GM21360 (cell line): ENCODE results near the gene PCED1B.
"Not testable (repeated sequence)": the region's sequence is repeated elsewhere in the genome, so short reads cannot be mapped to it uniquely, and the experiment has no call there.

Experiments
- ATAC-seq: cut with Tn5 transposase; IDR thresholded peaks from one replicate; pipeline ENCODE4 v1.9.1; 2021; ENCODE audit warnings: mild to moderate bottlenecking, moderate library complexity; ENCODE audit not compliant: unreplicated experiment

The PCED1B gene

DNA sequence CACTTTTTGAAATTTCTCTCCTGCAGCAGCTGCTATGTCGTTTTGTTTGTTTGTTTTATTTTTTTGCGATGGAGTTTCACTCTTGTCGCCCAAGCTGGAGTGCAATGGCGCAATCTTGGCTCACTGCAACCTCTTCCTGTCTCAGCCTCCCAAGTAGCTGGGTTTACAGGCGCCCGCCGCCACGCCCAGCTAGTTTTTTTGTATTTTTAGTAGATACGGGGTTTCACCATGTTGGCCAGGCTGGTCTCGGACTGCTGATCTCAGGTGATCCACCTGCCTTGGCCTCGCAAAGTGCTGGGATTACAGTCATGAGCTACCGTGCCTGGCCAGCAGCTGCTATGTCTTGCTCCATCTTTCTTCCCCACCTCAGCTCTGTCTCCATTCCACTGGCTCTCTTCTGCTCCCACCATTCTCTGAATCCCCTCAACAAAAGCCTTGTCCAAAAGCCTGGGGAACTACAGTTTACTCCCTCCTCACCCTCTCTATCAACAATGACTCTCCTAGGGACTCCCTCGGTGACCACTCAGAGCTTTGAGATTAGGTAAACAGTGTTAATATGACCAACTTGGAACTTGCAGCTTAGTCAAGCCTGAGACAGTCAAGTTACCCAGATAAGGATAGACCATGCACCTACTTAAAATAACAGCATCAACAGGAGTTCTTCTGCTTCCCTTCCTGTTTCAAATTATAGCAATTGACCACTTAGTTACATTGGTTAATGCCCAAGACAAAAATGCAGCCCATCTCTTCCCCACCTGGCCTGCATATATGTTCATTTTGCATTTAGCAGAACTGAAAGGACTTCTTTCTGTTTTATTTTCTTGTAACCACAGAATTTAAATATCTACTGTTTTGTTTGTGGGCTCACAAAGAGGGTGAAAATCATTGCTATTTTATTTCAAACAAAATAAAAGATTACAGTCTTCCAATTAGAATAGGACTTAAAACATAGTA is 189.4 kb downstream of the PCED1B start:
- ATAC-seq: peak; percentile 70

DNA sequence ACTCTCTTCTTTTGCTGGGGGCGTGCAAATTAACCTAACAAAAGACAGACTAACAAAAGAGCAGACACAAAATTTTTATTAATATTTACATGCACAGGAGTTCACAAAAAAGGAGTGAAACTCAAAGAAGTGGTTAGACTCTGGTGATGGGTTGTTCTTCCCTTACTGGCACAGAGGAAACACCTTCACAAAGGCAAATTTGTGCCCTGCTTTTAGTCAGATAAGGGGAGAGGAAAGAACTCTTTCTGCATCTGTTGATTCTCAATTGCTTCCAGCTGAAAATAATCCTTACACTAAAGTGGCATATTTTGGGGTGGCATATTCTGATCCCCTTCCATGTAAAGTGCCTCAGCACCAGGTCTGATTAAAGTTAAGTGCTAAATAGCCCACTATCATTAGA is 190.5 kb downstream of the PCED1B start:
- ATAC-seq: no peak

DNA sequence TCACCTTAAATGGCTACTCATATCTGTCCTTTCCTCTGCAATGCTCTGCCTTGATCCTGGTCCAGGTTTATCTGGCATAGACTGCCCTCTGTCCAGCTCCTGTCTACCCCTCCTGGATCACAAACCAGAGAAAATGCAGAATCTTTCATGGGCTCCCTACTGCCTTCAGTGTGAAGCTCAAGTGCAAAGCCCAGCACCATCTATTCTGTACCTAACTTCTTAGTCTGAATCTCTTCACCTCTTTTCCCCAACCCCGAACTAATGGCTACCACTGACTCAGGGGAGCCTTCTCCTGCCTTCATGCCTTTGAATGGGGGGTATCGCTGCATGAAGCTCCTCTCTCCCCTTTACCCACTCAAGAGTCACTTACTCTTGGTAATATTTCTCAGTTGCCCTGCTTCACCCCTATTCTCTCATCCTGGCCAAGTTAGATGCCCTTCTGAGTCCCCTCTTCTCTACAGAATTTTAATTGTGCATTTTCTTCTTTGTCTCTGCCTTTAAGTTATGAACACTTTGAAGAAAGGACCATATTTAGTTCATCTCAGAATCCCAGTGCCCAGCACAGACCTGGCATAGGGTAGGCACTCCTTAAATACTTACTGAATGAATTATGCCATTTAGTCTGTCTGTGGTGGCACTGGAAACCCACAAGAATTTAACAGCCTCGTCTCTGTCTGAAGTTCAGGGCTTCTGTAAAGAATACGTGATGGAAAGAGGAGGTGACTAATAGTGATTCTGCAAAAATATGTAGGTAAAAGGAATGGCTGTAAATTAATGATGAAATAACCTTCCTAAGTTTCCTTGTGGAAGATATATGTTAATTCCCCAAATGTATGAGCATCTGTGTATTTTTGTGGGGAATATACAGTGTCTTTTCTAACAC is 191.6 kb downstream of the PCED1B start:
- no peak for ATAC-seq

DNA sequence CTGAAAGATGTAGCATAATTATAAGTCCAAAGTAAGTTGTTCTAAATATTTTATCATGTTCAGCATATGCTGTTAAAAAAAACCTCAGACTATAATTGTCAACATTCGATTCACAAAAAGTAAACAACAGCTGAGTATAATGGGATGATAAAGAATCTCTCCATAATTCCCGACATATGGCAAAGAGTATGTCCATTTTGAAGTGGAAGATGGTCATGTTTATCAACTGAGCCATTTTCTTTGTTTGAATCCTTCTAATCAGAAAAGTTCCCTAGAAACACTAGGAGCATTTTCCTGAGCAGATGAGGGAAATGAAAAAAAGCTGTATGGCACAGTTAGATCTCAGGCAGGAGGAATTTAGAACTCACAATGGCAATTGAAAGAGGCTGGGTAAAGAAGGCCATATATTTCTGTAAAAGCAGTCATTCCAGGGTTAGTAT is 192.4 kb downstream of the PCED1B start:
- ATAC-seq: no peak

DNA sequence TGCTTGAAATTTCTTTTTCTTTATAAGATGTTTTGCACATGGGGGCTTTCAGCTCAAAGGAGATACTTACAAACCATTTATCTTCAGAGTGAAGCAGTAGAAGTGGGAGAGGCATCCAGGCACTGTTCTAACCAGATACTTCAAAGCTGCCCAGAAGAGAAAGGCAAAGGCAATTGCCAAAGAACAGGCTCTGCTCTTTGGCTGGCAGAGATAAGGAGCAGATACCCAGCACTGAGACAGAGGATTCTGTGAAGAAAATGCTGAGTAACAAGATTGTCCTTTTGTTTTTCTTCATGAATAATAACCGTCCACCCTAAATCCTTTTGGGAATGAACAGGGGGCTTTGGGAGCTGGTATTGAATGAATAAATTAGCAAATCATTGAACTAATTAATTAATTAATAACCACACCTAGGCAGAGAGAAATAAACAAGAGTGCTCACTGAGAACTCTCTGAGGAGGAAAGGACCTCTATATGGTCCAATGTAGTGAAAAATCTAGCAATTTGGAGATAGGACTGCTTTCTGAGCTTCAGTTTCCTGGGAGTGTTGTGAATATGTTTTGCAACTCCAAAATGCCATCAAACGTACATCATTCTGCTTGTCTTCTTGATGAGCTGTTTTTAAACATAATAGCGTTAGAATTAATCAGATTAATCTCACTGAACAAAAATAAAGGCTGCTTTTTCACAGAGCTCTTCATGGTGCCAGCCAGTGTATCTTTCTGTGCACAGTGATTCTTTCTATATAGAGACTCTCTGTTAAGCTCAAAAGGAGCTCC is 193.2 kb downstream of the PCED1B start:
- ATAC-seq: no peak

DNA sequence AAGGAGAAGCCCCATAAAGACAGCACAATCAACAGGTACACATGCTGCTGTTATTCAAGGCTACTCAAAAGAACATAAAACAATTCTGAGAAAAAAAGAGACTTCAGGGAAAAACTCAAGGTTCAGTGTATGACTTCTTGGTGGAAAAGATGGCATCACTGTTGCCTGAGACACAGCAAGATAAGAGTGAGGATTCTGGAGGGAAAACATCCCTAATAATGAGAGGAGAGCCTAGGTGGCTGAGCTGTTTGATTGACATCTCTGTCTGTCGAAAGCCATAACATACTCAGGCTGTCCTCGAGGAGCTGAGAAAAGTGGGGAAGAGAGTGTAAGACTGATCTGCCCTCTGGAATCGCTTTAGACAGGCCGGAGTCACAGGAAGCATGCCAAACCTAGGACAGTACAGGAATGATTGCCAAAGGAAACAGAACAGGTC is 193.8 kb downstream of the PCED1B start:
- ATAC-seq: no peak

DNA sequence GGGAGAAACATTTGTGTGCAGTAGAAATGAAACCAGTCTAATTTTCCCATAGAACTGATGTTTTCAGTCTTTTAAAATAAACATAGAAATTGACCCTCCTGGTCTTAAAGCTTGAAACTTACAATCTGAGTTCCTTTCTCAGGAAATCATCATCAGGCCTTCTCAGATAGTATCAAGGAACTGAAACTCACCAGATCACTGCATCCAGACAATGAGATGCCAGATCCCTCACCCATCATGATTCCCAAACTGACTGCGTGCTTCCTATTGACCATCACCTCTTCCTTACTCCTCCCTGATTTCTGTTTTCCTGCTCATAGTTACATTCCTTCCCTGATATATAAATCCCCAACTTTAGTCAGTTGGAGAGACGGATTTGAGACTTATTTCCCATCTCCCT is 195.3 kb downstream of the PCED1B start:
- ATAC-seq: no peak

DNA sequence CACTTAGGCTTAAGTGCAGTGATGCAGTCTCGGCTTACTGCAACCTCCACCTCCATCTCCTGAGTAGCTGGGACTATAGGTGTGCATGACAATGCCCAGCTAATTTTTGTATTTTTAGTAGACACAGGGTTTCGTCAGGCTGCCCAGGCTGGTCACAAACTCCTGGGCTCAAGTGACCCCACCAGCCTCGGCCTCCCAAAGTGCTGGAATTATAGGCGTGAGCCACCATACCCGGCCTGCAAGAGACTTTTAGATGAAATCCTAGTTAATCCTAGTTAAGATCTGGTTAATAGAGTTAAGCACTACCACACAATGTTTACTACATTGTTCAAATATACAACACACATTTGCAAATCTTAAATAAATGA is 196.8 kb downstream of the PCED1B start:
- ATAC-seq: no peak

DNA sequence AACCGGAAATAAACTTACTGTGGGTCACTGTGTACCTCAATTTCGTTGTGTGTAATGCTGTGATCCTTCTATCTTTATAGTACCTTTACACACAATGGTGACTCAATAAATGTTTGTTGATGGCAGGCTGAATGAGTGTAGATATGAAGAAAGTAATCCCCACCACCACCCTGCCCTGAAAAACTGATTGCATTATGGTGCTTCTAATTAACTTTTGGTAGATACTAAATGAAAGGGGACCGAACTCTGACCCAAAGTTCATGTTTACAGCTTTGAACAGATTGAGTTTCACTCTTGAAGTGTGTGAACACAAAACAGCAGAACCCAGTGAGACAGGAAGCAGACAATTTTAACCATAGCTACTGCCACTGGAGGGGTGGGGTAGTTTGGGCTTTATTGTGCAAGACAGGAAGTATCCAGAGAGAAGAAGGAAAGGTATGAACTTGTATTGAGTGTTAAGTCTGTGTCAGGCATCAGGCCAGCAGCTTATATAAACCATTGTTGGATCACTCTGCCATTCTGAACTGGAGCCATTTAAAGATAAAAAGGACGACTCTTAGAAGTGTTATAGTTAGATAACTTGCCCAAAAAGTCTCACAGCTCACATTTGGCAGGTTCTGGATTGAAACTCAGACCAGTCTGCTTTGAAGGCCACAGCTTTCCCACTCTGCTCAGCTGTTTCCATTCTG is 197.3 kb downstream of the PCED1B start:
- ATAC-seq: peak; percentile 86

DNA sequence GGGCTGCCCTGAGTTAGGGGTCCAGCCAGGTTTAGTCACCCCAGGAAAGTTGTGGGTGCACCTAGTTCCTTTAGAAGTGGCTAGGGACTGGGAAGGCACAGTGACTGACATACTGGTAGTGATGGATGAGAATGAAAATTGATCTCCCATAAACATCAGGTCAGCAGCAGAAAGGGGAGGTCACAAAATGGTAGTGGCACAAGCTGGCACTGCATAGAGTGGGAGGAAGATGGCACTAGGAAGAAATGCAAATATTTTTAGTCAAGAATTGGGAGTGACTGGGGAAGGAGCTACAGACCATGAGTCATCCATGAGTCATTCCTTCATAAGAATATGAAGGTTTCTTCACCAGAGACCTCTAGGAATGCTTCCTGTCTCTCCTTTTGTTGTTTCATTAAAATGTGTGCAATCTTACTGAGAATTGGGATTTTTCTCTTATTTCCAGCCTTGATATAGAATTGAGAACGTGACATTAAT is 198.6 kb downstream of the PCED1B start:
- ATAC-seq: no peak

DNA sequence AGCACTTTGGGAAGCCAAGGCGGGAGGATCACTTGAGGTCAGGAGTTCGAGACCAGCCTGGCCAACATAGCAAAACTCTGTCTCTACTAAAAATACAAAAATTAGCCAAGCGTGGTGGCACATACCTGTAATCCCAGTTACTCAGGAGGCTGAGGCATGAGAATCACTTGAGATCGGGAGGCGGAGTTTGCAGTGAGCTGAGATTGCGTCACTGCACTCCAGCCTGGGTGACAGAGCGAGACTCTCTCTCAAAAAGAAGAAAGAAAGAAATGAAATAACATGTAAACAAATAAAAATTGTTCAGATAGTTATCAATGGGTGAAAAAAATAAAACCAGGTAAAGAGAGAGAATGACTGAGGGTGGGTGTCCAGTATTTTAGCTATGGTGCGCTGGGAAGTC is 200.3 kb downstream of the PCED1B start:
- not testable (repeated sequence) for ATAC-seq

DNA sequence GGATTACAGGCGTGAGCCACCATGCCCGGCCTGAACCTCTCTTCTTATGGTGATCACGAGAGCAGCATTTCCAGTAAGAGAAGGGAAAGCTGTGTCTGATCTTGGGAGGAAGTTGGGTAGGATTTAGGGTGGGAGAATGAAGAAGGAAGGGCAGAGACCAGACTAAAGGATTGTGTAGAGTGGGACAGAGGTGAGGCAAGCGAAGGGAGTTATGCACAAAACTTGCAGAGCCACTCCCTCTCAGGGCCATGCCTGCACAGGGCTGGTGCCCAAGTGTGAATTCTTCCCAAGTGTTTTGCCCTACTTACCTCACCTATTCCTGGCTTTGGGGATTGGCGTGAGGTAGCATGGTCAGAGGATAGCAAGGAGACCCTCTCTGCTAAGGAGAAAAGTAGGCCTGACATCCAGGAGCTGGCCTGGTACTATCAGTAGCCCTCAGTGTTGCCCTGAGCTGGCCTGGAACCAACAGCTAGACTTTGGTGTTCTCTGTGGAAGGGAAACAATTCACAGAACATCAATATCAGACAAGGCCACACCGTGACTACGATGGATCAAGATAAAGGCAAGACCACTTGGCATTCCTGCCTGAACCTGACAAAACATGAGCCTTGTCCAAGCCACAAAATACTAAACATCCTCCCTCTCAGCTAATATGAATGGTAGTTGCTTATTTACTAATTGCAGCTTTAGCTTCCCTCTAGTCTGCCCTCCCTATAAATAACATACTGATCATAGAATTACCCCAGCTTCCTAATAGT is 201.3 kb downstream of the PCED1B start:
- no peak for ATAC-seq

DNA sequence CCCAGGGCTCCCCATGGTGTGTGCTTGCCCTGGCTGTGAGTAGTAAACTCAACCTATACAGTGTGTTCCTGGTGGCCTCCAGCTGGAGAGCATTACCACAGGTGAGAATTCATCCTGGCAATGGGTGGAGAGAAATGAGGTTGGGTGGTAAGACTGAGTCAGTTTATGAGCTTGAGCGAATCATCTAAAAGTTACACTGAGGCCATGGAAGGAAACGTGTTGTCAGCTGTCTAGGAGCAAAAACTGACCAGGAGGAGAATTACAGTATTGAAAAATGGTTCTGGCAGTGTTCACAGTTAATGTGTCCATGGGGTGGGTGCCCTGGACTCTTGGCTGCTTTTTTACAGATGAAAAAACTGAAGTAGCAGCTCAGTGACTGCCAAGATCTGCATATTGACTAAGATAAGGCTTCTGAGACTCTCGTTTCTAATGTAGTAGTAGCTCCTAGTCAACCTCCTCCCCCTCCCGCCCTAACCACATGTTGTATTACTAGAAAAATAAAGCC is 202.3 kb downstream of the PCED1B start:
- no peak for ATAC-seq

DNA sequence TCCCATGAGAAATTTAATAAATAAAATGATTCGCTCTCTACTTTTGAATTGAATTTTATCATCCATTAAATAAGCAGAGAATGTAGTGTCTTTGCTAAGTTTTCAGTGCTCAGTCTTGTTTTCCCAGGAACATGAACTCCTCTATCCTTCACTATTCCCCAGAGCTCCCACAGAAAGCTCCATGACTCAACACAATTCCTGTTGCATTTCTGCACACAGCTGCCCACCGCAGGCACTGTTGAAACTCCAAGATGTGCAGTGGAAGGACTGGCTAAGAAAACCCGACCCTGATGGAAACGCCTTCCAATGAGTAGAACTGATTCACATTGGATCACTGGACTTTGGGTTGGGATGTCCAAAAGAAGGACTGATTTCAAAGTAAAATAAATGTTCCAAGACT is 202.8 kb downstream of the PCED1B start:
- ATAC-seq: no peak
